DOHH2 (cell line): ENCODE results near the gene ZSCAN4.

Experiments
- EZH2phosphoT487 ChIP-seq: fragments of 200-600 bp; sonication (generic); IDR thresholded peaks from 2 replicates; pipeline ENCODE4 v1.6.1; 2017; ENCODE audit warnings: borderline replicate concordance, mild to moderate bottlenecking, antibody characterized with exemption, low read length, moderate library complexity, mixed read lengths
- TF ChIP-seq, protein P1 (sequence below): fragments of 200-600 bp; sonication (generic); IDR thresholded peaks from one replicate; pipeline ENCODE4 v1.5.1; 2014; ENCODE audit warnings: antibody characterized with exemption, mild to moderate bottlenecking, low read depth, low read length; ENCODE audit not compliant: poor library complexity, severe bottlenecking

DNA sequence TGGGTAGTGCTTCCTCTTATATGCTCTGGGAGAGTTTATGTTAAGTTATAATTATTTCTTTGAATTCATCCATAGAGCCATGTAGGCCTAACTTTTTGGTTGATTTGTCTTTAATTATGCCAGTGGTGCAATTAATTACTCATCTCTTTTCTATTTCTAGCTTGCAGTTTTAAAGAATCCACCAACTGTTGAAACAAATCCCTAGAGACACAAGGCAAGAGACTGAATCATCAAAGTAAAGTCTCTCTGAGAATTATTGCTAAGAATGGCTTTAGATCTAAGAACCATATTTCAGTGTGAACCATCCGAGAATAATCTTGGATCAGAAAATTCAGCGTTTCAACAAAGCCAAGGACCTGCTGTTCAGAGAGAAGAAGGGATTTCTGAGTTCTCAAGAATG, 7.1 kb downstream of the ZSCAN4 start:
- TF ChIP-seq, protein P1, sequence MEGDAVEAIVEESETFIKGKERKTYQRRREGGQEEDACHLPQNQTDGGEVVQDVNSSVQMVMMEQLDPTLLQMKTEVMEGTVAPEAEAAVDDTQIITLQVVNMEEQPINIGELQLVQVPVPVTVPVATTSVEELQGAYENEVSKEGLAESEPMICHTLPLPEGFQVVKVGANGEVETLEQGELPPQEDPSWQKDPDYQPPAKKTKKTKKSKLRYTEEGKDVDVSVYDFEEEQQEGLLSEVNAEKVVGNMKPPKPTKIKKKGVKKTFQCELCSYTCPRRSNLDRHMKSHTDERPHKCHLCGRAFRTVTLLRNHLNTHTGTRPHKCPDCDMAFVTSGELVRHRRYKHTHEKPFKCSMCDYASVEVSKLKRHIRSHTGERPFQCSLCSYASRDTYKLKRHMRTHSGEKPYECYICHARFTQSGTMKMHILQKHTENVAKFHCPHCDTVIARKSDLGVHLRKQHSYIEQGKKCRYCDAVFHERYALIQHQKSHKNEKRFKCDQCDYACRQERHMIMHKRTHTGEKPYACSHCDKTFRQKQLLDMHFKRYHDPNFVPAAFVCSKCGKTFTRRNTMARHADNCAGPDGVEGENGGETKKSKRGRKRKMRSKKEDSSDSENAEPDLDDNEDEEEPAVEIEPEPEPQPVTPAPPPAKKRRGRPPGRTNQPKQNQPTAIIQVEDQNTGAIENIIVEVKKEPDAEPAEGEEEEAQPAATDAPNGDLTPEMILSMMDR: no peak
- TF ChIP-seq EZH2phosphoT487: no peak
